CD4-positive, alpha-beta T cell treated with Interferon gamma for 1 hour (primary cell): ENCODE measurements around the gene CACNB4.
"Not testable (repeated sequence)": the region's sequence is repeated elsewhere in the genome, so short reads cannot be mapped to it uniquely, and the experiment has no call there.

Experiments
- DNase-seq: peaks from one replicate; pipeline ENCODE4 v3.0.0-alpha.2; 2020

CACNB4 gene

DNA sequence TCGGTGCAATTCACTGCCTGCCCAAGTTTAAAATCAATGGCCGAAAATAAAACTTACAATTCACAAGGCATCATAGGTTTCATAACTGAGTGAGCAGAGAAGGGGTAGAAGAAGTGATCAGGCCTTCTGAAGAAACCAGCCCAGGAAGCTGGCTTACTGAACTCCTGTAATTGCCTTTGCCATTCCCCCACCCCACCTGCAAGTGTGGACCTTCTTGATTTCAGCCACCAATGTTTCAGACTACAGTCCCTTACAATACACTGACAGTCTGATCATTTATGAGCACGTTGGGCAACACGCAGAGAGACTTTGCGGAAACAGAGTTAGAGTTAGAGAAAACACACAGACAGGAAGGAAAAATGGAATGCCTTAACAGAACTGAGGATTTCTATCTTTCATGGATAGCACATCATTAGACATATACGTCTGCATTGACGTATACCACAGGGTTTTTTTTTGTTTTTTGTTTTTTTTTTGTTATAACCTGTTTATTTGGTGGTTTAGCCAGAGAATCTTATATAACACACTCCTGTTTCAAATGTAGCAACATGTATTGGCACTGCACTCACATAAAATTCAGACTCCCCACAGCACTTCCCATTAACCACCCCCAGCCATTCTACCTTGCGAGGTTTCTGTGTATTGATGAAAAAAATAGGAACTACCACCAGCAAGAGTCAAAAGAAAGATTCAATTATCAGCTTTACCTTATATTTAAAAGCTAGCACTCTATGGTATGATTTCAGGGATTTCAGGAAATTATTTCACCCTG is 126.4 kb downstream of the CACNB4 start:
- DNase-seq = no peak

DNA sequence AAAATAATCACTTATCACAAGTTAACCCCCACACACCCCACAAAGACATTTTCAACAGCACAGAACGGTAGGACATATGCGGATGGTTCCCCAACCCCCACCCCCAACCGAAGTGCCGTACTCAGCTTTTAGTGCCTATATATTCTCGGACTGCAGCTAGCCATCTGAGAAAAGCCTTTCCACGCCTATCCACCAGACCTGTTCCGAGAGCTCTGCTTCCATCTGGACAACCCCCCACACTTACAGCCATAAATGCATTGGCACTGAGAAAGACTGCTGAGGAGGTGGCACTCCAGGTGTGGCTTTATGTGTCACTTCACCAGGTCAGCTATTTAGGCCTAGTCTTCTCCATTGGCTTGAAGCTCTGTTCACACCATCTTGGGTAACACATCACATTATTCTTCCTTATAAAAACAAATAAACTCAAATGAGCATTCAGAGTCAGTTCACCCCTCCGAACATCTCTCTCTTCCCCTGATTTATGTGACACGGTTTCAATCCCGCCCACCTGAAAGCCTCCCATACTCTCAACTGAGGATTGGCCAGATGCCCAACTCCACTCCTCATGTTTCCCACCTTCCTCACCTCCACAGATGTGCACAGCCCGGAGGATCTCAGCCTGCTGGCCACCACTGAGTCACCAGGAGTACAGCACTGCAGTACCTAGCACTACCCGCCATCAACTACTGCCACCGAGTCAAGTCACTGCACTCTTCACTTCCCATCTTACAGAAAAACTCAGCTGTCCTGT is 127.4 kb downstream of the CACNB4 start:
- DNase-seq = no peak

DNA sequence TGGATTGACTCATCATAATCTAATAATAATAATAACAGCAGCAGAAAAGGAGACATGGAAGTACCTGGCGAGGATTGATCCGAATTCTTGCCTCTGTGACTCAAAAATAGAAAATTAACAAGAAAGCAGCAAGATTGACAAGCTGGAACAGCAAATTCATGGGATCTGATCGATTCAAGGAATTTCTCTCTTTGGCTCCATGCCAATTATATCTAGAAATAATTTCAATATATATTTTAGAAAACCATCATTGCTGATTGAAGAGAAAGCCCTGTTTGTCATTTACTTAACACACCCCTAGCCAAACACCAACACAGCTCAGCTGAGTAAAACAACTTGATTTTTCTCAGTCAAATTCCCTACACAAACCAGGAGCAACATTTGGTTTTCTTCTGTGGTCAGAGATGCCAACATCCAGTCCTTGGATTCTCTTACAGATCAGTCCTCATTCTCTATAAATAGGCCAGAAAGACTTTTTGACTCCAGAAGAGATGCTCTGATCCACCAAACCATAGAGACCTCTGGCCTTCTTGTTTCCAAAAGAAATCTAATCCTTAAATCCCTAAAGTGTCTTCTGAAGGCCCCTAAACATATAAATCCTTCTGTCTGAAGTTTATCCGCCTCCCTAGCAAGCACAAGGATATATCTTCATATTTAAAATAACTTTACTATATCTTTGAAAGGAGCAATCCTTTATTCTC is 129.9 kb downstream of the CACNB4 start:
- no peak for DNase-seq

DNA sequence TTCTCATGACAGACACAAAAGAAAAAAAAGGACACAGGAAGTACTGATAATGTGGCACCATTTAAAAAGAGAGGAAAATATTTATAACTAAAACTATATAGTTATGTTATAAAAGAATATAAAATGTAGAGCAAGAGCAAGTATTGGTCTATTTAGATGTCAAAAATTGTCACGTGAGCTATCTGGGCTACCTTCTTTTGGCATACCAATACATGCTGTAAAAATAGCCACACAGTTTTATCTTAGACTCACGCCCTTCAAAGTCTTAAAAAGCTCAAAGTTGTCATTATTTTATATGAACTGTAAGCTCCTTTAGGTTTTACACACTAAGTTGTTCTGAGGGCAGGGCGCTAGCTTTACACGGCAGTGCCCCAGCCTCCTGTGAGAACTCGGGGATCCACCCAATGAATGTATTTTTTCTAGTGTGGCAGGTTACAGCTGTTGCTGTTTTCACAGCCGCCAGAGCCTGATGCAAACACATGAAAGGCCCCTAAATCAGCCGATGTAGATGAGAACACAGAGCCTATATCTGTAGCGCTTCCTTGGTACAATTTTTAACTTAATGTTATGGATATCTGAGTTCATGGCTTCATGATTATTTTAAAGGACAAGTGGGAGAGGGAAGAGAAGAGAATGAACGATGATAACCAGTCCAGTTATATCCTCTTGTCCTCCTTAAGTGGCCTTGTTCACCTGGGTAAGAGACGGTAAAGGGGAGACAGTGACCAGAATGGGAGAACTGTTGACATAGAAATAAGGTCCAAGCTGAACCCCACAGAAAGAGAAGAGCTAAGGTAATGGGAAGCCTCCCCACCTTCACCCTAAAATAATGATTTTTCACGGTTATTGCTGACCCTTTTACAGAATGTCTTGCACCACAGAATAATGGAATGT is 130.8 kb downstream of the CACNB4 start:
- no peak for DNase-seq

DNA sequence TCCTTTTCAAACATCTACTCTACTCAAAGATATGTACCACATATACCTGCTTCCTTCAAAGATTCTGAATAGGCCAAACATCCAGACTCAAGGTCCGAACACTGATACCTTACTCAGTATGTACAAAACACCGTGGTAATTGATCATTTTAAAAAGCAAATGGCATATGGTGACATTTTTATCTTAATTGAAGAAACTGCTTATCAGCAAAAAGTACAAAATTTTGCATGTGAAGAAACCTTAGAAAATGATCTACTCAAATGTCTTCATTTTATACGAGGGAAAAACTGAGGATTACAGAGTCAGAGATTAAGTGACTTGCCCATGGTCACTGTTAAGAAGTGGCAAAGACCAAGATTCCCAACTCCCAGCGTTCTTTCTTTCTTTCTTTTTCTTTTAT is 133.0 kb downstream of the CACNB4 start:
- DNase-seq = no peak

DNA sequence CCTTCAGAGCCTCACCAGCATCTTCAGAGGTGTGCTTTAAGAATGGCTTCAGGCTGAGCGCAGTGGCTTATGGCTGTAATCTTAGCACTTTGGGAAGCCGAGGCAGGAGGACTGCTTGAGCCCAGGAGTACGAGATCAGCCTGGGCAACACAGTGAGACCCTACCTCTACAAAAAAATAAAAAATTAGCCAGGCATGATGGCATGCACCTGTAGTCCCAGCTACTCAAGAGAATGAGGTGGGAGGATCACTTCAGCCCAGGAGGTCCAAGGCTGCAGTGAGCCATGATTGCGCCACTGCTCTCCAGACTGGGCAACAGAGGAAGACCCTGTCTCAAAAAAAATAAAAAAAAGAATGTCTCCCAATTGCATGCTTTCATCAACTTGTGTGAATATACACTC is 137.3 kb downstream of the CACNB4 start:
- no peak for DNase-seq

DNA sequence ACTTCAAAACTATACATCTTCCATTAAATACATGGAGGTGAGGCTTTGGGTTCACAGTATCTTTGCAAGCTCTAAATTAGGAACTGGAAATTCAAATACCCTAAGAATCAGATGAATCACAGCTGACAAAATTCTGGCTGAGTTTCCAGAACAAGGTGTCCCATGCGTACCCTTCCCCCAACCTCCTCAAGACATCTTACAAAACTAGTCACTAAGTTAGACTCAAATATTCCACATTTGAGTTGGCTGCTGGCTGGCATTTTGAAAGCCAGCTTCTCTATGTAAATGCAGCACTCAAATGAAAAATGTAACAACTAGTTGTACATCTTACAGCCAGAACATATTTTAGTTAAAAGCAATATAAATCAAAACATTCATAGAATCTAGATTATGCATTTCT is 139.6 kb downstream of the CACNB4 start:
- DNase-seq = no peak

DNA sequence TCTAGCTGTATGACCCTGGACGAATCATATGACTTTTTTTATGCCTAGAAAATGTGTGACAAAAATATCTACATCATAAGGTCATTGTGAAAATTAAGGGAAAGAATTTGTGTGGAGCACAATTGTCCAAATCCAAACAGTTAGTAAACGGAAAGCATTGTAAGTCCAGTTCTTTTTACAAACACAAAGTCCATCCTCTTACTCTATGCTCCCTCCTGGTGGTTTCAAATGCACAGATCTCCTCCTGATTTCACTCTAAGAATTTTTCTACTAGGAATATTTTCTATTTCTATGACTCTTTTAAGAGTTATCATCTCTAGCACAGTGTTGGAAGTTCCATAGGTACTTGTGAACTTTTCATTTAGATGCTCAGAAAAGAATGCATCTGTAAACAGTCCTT is 145.4 kb downstream of the CACNB4 start:
- no peak for DNase-seq

DNA sequence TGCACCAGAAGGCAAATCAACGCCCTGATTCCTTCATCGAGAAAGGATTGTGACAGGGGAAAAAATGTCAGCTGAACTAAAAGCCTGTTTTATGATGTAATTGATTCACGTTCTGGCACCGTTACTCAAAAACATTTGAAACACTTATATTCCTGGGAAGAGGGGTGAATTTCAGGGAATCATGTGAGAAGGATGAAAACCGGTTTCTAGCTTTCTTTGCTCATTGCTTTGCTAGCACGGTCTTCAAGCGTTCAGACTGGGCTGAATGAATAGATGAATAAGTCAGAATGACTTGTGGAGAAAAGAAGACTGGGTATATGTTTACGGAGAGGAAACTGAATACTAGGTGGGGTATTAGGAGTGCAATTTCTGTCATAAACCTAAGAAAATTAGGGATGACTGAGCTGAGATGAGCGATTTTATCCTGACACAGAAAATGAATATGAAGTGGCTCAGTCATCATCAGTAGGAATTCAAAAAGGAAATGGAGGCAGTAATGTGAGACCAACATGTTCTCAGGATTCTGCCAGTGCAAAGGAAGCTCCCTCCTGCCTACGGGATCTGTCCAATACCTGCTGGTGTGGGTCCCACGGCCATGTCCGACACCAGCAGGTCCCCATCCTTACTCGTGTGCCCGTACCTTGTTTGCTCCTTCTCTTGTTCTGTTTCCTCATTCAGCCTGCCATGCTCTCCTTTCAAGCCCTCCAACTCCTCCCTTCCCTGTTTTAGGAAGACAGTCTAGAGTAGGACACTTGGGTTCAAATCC is 146.0 kb downstream of the CACNB4 start:
- no peak for DNase-seq

DNA sequence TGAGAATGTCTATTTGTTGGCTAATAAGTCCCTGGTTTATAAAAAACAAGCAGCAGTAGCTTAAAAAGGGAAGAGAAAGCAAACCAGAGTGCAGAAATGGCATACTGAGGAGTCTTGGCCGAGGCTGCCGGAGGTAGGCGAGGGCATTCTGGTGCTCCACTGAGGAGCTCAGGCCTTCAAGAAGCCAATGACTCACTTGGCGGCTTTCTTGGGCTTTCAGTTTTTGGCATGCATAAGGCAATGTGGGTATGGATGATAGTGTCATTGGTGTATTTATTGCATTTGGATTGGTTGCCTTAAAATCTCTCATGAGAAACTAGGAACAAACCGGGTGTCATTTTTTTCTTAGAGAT is 151.1 kb downstream of the CACNB4 start:
- peak; percentile 8 for DNase-seq

DNA sequence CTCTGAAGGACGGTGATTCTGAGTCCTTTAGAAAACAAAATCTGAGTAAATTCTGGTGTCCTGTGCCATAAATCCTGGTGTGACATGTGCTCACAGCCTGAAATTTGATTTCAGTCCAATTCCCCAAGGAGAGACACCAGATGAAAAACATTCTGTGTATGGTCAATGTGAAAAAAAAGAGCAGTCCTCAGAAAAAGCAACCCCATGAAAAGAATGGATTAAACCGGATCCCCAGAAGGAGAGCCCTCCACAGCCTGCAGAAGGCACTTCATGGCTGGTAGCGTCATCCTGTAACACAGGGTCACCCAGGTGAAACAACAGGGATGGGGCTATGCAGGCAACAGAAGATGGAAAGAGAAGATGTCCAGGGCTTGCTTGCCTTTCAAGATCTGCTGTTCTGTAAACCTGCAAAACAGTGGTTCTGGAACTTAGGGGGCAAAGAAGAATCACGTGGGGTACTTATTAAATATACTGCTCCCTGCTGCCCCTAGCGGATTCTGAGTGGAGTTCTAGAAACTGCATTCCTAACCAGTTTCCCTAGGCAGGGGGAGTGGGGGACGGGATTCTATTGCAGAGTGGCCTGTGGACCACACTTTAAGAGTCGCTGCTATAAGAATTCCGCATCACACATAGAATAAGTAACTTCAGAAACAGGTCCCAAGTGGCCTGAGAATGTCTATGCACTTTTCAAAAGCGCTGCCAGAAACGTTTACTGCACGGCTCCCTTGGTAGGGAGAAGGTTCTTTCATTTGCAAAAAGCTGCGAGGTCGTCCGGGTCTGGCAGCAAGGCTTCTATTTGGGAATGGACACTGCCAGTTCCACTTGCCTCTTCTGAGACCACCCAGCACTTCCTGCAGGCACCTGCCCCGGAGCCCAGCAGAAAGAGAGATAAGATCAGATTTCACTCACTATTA is 151.7 kb downstream of the CACNB4 start:
- no peak for DNase-seq

DNA sequence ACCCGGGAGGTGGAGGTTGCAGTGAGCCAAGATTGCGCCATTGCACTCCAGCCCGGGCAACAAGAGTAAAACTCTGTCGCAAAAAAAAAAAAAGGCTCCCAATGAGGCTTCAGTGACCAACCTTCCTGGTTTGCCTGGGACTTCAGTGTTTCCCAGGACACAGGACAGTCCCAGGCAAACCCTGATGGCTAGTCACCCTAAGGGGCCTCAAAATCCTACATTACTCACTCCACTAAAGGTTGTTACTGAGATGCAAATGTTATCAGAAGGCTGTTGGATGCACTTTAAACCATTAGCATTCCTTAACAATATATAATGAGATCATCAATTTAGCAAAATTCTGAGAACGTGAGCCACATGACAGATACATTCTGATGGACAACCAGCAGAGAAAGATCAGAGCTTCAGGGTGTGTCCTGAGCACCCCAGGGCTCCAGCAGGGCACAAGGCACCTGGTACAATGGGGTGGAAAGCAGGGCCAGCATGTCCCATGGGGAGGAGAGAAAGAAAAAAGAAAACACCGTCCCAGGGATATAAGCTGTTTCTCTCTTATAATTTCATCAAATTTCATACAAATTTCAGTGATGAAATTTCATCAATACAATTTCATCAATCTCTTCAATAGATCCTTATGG is 152.5 kb downstream of the CACNB4 start:
- no peak for DNase-seq

DNA sequence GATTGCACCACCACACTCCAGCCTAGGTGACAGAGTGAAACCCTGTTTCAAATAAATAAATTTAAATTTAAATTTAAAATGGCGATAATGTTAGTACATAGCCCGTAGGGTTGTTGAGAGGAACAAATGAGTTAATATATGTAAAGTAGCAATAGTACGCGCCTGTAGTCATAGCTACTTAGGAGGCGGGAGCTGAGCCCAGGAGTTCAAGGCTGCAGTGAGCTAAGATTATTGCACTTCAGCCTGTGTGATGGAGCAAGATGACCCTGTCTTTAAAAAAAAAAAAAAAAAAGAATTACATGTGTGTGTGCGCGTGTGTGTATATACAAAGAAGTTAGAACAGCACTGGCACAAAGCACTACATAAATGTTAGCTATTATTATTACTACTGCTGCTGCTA is 153.2 kb downstream of the CACNB4 start:
- no peak for DNase-seq

DNA sequence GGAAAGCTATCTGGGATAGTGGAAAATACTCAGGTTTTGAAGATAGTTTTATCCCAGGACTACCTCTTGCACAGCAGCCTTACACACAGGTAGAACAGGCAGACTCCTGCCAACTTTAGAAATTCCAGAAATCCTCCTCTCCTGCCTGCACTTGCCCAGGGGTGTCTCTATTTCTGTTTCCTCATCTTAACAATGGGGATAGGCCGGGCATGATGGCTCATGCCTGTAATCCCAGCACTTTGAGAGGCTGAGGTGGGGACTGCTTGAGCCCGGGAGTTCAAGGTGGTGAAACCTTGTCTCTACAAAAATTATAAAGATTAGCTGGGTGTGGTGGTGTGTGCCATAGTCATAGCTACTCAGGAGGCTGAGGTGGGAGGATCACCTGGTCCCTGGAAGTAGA is 153.7 kb downstream of the CACNB4 start:
- no peak for DNase-seq

DNA sequence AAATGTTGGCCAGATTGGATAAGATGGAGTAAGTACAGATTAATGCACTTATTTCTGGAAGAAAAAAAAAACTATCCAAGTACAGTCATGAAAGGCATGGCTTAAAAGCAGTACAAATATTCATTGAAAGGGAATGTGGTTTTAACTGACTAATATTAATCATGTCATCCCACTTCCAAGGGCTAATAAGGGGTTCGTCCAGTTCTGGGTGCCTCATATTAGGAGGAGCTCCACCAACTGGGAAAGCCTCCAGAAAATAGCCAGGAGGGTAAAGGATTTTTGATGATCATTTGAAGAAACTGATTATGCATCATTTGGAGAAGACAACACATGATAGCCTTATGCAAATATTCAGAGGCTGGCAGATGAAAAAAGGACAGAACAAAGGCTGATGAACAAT is 155.4 kb downstream of the CACNB4 start:
- no peak for DNase-seq

DNA sequence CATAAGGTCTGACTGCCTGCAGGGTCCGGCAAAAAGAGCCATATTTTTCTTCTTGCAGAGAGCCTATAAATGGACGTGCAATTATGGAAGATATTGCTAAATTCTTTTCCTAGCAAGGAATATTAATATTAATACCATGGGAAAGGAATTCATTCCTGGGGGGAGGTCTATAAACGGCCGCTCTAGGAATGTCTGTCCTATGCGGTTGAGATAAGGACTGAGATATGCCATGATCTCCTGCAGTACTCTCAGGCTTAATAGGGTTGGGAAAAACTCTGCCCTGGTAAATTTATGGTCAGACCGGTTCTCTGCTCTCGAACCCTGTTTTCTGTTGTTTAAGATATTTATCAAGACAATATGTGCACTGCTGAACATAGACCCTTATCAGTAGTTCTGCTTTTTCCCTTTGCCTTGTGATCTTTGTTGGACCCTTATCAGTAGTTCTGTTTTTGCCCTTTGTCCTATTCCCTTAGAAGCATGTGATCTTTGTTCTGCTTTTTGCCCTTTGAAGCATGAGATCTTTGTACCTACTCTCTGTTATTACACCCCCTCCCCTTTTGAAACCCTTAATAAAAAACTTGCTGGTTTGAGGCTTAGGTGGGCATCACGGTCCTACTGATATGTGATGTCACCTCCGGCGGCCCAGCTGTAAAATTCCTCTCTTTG is 156.2 kb downstream of the CACNB4 start:
- DNase-seq = not testable (repeated sequence)

DNA sequence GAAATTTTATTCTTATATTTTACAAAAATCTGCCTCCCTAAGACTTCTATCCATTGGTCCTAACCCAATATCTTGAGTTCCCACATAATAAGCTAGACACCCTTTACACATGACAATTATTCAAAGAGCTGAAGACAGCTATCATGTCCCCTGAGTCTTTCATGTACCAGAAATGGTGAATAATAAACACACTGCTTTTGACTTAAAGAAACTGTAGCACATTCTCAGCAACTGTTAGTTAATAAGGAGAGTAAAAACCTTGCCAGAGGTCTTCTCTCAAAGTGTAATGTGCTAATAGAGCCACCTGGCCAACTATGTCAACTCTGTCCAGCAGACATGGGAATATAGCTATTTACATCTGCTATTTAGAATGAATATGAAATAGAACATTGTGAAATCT is 160.9 kb downstream of the CACNB4 start:
- DNase-seq = no peak

DNA sequence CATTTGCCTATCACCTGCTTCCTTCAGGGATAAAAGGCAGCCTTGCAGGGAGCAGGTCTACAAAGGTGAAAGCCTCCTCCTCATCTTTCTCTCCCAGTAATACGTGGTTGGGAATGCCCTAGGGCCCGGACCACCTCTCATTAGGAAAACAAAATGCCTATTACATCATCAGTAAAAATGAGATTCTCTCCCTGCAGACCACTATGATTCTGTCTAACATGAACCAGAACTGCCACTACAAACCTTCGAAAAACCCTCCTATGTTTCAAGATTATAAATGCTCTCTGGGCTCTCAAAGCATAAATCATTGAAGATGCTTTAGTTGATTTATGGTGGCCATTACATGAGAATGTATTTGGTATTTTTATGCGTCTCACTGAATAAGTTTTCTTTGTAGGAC is 162.2 kb downstream of the CACNB4 start:
- no peak for DNase-seq

DNA sequence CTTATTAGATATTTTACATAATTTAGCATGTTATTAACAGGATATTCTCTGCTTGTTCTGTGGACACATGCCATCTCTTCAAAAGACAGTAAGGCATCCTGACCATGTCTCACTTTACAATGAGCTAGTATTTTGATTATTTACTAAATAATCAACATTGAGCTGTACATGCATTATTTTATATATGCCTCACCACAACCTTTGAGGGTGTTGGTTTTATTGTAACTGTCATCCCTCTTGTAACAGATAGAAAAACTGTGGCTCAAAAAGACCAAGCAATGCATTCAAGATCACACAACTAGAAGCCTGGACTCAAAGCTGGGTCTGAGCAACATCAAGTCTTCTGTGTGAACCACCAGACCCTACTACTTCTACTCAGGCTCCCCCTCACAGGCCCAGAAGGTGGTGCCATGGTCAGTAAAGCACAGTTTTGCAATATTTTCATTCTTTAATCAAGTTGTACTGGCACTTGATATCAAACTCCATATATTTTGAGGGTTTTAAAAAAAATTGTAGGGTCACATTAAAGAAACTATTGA is 165.5 kb downstream of the CACNB4 start:
- DNase-seq = no peak

DNA sequence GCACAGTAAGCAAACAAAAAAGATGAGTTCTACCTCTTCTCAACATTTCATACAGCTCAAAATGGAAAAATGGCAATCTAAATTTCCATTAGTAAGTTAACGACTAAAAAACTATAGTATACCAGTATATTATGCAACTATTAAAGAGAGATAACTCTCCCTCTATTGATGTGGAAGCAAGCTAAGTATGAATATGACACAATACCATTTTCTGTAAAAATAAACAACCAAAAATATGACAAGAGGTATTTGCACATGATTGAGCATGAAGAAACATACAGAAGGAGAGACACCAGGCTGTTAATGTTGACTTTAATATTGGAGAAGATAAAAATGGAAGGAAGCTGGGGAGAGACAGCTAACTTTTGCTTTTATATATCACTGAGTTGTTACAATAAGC is 167.1 kb downstream of the CACNB4 start:
- DNase-seq = no peak
